Endothelial cell of umbilical vein (primary cell): ENCODE results near the gene MPV17. TPM values are rescaled to one million over a fixed set of nuclear protein-coding genes. Genes with fewer than 3 reads are reported as not detected.

Experiments used
- BruUV-seq: library from RNA; stranded (reverse); fragments of 400-500 nt; replicated peaks from 2 replicates; lab custom pipeline; 2021; lab: Mats Ljungman, UMichigan
- CTCF ChIA-PET: fragments of 300-600, 350-600 bp; sonication (Branson Sonifier 250); formaldehyde crosslinking; loops from one replicate; lab custom pipeline; 2021; ENCODE audit warnings: antibody characterized with exemption, inconsistent platforms; lab: Charles Lee
- POLR2A ChIA-PET: fragments of 300-600, 350-600 bp; sonication (Branson Sonifier 250); formaldehyde crosslinking; loops from one replicate; lab custom pipeline; 2021; ENCODE audit warnings: antibody characterized with exemption, inconsistent platforms; lab: Charles Lee
- DNase-seq: peaks from one replicate; pipeline ENCODE4 v3.0.0-alpha.2; 2011; ENCODE audit warnings: low read depth, low spot score
- FAIRE-seq: peaks from 2 replicates; lab custom pipeline; 2011; peaks lifted over from hg19 to GRCh38; lab: Jason Lieb, UNC
- H2AFZ ChIP-seq: 2 replicates; pipeline ENCODE4 v1.6.0; 2012; ENCODE audit warnings: low read depth, low read length, control low read depth, inconsistent platforms
- H3K27ac ChIP-seq: 2 replicates; pipeline ENCODE4 v1.5.1; 2011; ENCODE audit warnings: low read depth, mild to moderate bottlenecking, control low read depth, low read length, moderate library complexity; ENCODE audit not compliant: insufficient read depth
- H3K27me3 ChIP-seq, 2 experiments: 2 replicates each; pipeline versions ENCODE4 v1.6.0 to v1.6.1; 2011; ENCODE audit warnings: low read length in 2 of 2, mixed read lengths in 1 of 2; ENCODE audit not compliant: control insufficient read depth in 2 of 2, insufficient read depth in 2 of 2
- H3K36me3 ChIP-seq, 2 experiments: 2 replicates in 1 of 2; 3 replicates in 1 of 2; pipeline ENCODE4 v1.5.1; 2011; ENCODE audit warnings: low read length in 2 of 2, mild to moderate bottlenecking in 1 of 2, moderate library complexity in 1 of 2; ENCODE audit not compliant: control insufficient read depth in 2 of 2, insufficient read depth in 2 of 2; ENCODE audit errors: extremely low read depth in 1 of 2
- H3K4me1 ChIP-seq: 3 replicates; pipeline ENCODE4 v1.5.1; 2011; ENCODE audit warnings: mild to moderate bottlenecking, low read length; ENCODE audit not compliant: control insufficient read depth, insufficient read depth; ENCODE audit errors: extremely low read depth
- H3K4me2 ChIP-seq: 2 replicates; pipeline ENCODE4 v1.6.1; 2011; ENCODE audit warnings: low read length, control low read depth, mixed read lengths; ENCODE audit not compliant: insufficient read depth
- H3K4me3 ChIP-seq, 3 experiments: fragments of 200-600 bp in 1 of 3; sonication (generic), shearing (Covaris generic) in 1 of 3; replicated peaks in 1 of 3; 2 replicates each; pipeline ENCODE4 v1.5.1; 2011 to 2016; ENCODE audit warnings: control low read depth in 3 of 3, low read length in 3 of 3, mild to moderate bottlenecking in 2 of 3, inconsistent platforms in 1 of 3, low read depth in 1 of 3, moderate library complexity in 1 of 3; ENCODE audit not compliant: insufficient read depth in 1 of 3
- H3K79me2 ChIP-seq: 2 replicates; pipeline ENCODE4 v1.6.0; 2012; ENCODE audit warnings: low read length, inconsistent platforms; ENCODE audit not compliant: control insufficient read depth, insufficient read depth
- H3K9ac ChIP-seq: replicated peaks from 2 replicates; pipeline ENCODE3; 2011; ENCODE audit warnings: low read length, control low read depth; ENCODE audit not compliant: insufficient read depth; ENCODE audit errors: extremely low read depth
- H3K9me1 ChIP-seq: replicated peaks from 3 replicates; pipeline ENCODE4 v1.6.0; 2011; ENCODE audit warnings: mild to moderate bottlenecking, low read length; ENCODE audit not compliant: control insufficient read depth, insufficient read depth; ENCODE audit errors: extremely low read depth
- H3K9me3 ChIP-seq: replicated peaks from 2 replicates; pipeline ENCODE4 v1.5.1; 2012; ENCODE audit warnings: low read length, inconsistent platforms; ENCODE audit not compliant: control insufficient read depth, insufficient read depth
- H4K20me1 ChIP-seq: replicated peaks from 2 replicates; pipeline ENCODE3; 2011; ENCODE audit warnings: mild to moderate bottlenecking, low read length; ENCODE audit not compliant: control insufficient read depth, insufficient read depth; ENCODE audit errors: extremely low read depth
- CTCF ChIP-seq, 2 donors: IDR thresholded peaks; 1 replicate in 1 of 2; 2 replicates in 1 of 2; pipeline ENCODE4 v1.5.1; 2011; ENCODE audit warnings: low read length in 2 of 2, mild to moderate bottlenecking in 2 of 2, moderate library complexity in 2 of 2, control low read depth in 1 of 2, inconsistent platforms in 1 of 2, low read depth in 1 of 2; ENCODE audit not compliant: insufficient read depth in 1 of 2; ENCODE audit errors: extremely low read depth in 1 of 2
- EZH2 ChIP-seq: IDR thresholded peaks from 2 replicates; pipeline ENCODE4 v1.6.1; 2012; ENCODE audit warnings: borderline replicate concordance, low read depth, mild to moderate bottlenecking, moderate library complexity, low read length, inconsistent platforms; ENCODE audit not compliant: severe bottlenecking
- FOS ChIP-seq: IDR thresholded peaks from 2 replicates; pipeline ENCODE4 v1.6.1; 2011; ENCODE audit warnings: mild to moderate bottlenecking, low read length, moderate library complexity, borderline replicate concordance; ENCODE audit not compliant: insufficient read depth
- GATA2 ChIP-seq: IDR thresholded peaks from 2 replicates; pipeline ENCODE4 v1.7.0; 2011; ENCODE audit warnings: low read depth, mild to moderate bottlenecking, moderate library complexity, mixed read lengths, low read length; ENCODE audit not compliant: insufficient read length, insufficient read depth
- JUN ChIP-seq: IDR thresholded peaks from 2 replicates; pipeline ENCODE4 v1.6.1; 2011; ENCODE audit warnings: borderline replicate concordance, low read depth; ENCODE audit not compliant: insufficient read length, insufficient read depth
- MAX ChIP-seq: IDR thresholded peaks from 2 replicates; pipeline ENCODE4 v1.6.1; 2011; ENCODE audit not compliant: insufficient read depth, insufficient read length
- MYC ChIP-seq: IDR thresholded peaks from one replicate; pipeline ENCODE4 v1.6.1; 2011; ENCODE audit warnings: mild to moderate bottlenecking, low read depth, low read length
- POLR2A ChIP-seq: IDR thresholded peaks from 2 replicates; pipeline ENCODE4 v1.6.1; 2012; ENCODE audit warnings: low read depth, mild to moderate bottlenecking, control low read depth, low read length
- POLR2AphosphoS5 ChIP-seq: IDR thresholded peaks from 2 replicates; pipeline ENCODE4 v1.6.1; 2012; ENCODE audit warnings: low read depth, mild to moderate bottlenecking, control low read depth, low read length, moderate library complexity; ENCODE audit not compliant: insufficient read depth
- dilution Hi-C: fragments of 300-500 bp; cut with MboI; formaldehyde crosslinking; loops from one replicate; pipeline ENCODE4 v1.15.0; 2019; ENCODE audit warnings: low sequenced_read_pairs; ENCODE audit not compliant: extremely low pct_ligation_motif_present
- intact Hi-C: fragments of 100-400 bp; cut with micrococcal nuclease; formaldehyde crosslinking; loops from one replicate; pipeline ENCODE4 v1.10.0; 2022
- polyA plus RNA-seq, 4 experiments: library from polyadenylated mRNA; depleted of rRNA in 3 of 4; stranded (reverse) in 3 of 4; unstranded in 1 of 4; fragments of >200 nt; gene quantifications; 2 replicates each; pipeline versions ENCODE4 v1.2.1 to v1.2.3, GENCODE V29; 2011 to 2012; ENCODE audit warnings: missing spikeins in 1 of 4
- total RNA-seq: library from RNA; stranded (reverse); gene quantifications from 2 replicates; pipeline ENCODE4 v1.2.3, GENCODE V29; 2021

The MPV17 gene
- total and polyA plus RNA-seq, 2 donors (not counting 3 experiments of a cell fraction or from before 2014, with no cell fraction given) = 74.7 to 267 TPM

GRCh38 chr2:27316655-27317412 lies 6.1 kb downstream of the MPV17 start:
- ChIA-PET POLR2A (no interaction called here), CTCF (interaction anchor here (2.0 kb wide), 1 partner anchor 13 kb away, joined by 8 read pairs; no protein-coding TSS in a partner anchor)
- intact Hi-C loops = no loop called here
- Histone ChIP-seq H3K9me1 (no peaks in the 10 kb centered on the region), H3K4me1 (peaks cover 17% of the 10 kb centered on the region), H3K4me3 (no peak overlapping the region), H3K9ac (no peak overlapping the region), H3K79me2 (no peaks in the 10 kb centered on the region), H3K36me3 (peaks cover 0 to 3% of the 10 kb centered on the region in 2 experiments), H3K4me2 (no peak overlapping the region), H2AFZ (no peak overlapping the region), H3K27ac (no peak overlapping the region), H3K27me3 (no peaks in the 10 kb centered on the region), H3K9me3 (no peaks in the 10 kb centered on the region), H4K20me1 (no peaks in the 10 kb centered on the region)
- FAIRE-seq (no peak), DNase-seq (no peak)
- no TSS peak for BruUV-seq
- TF ChIP-seq GATA2 = no peak
- TF ChIP-seq EZH2 = no peak
- TF ChIP-seq JUN = no peak
- TF ChIP-seq MAX = no peak
- no peak for TF ChIP-seq FOS
- TF ChIP-seq MYC = no peak
- TF ChIP-seq POLR2AphosphoS5 = no peak
- no peak for TF ChIP-seq POLR2A
- TF ChIP-seq CTCF (IDR thresholded peaks at IDR 0.05; ENCODE audit: extremely low read depth in 1 of 2, insufficient read depth in 1 of 2, low read depth in 1 of 2, low read length in 2 of 2) = no peak
- dilution Hi-C loops = no loop called here
